NCI-H460 (cell line): ENCODE measurements around the gene IL23A. TPM values are rescaled to one million over a fixed set of nuclear protein-coding genes. Genes with fewer than 3 reads are reported as not detected.
A peak's percentile ranks its signal among the peaks of the same experiment; 100 is the strongest.
"Not testable (repeated sequence)": the region's sequence is repeated elsewhere in the genome, so short reads cannot be mapped to it uniquely, and the experiment has no call there.

Experiments
- DNase-seq: peaks from one replicate; pipeline ENCODE4 v3.0.0-alpha.2; 2016; ENCODE audit warnings: low read depth; ENCODE audit errors: extremely low read depth
- total RNA-seq: library from RNA; depleted of rRNA; stranded (reverse); fragments of >200 nt; shearing (Covaris generic); gene quantifications from 2 replicates; pipeline ENCODE4 v1.2.3, GENCODE V29; 2014

Gene IL23A
- total RNA-seq, 1 experiment from 2014 or later: 0.17 TPM

DNA sequence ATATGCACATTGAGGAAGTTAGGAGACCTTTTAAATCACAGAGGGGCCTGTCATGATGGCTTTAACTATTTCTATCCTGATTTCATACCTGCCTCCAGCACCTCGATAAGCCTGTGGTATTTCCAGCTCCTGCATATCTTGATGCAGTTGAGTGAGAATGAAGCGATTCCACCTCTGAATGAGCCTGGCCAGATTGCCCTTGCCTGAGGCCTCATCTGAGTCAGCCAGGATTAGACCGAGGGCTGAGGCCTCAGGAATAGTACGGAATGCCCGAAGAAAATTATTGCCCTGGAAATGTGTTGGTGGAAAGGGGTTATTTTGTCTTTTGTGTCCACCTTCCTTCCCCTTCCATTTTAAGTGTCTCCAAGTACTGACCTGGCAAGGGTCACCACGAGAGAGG, 14.5 kb upstream of the IL23A start:
- no peak for DNase-seq

DNA sequence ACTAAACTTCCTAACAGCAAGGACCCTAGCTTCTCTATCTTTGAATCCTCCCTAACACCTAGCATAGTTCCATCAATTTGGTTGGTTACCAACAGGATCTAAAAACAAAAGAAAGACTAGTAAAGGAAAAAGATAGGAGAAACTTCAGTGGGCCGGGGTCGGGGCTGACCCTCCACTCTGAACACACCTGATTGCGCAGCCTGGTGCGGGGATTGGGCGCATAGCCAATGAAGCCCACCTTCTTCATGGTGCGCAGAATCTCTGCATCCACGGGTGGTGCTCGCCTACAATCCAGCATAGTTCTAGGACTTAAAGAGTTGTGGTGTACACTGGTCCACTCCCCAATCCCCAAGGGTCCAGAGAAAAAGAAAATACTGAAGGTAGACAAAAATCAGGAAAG, 12.6 kb upstream of the IL23A start:
- no peak for DNase-seq

DNA sequence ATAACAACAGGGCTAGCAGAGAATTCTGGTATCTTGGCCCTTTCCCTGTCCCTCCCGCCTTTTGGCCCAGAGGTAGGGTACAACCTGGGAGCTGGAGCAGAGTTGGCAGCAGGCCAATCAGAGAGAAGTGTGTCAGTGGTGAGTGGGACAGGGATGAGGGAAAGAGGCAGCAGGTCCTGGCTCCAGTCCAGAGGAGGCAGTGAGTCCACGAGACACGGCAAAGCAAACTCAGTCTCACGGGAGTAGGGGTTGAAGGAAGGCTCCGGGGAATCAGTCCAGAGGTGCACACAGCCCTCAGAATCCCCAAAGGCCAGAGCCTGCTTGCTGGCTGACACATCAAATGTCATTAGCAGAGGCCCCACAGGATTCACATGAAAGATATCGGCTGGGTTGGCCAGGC, 12.2 kb upstream of the IL23A start:
- DNase-seq: no peak

DNA sequence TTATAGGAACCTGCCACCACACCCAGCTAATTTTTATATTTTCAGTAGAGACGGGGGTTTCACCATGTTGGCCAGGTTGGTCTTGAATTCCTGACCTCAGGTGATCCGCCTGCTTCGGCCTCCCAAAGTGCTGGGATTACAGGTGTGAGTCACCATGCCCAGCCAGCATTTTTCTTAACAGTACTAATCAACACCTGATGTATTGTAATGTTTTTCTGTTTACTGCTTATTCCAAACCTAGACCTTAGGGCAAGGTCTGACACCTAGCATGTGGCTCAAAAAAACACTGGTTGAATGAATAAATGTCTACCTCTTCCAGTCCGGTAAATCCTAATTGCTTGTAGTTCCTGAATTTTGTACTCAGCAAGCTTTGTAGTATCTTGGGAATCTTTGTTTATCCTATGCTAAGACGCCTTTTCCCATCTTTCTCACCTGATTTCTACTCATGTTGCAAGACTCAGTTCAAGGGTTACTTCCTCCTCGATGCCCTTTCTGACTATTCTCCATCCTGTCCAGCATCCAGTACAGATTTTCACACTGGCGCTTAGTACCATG, 7.7 kb upstream of the IL23A start:
- DNase-seq: no peak

DNA sequence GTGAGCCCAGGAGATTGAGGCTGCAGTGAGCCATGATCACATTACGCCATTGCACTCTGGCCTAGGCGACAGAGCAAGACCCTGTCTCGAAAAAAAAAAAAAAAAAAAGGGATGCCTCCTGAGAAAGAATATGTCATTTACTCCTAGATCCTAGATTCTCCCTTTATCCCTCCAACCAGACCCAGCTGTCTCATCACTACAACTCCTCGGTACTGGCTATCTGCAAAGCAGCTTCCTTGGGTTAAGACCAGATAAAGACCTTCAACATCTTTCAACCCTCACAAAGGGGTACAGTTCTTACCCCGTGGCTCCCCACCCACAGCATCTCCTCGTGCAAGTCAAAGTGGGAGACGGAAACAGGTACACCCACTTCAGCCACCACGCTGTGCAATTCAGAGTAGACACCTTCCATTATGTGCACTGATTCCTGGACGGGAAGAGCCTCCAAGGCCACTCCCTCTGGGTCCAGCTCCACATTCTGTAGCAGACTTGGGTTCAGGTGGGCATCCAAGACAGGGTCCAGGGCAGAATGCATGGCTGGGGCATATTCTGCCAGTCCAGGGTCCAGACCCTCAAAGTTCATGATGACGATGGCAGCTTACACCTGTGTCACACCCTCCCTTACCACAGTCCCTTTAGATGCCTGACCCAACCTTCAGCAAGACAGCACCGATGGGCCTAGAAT, 6.0 kb upstream of the IL23A start:
- DNase-seq: no peak

DNA sequence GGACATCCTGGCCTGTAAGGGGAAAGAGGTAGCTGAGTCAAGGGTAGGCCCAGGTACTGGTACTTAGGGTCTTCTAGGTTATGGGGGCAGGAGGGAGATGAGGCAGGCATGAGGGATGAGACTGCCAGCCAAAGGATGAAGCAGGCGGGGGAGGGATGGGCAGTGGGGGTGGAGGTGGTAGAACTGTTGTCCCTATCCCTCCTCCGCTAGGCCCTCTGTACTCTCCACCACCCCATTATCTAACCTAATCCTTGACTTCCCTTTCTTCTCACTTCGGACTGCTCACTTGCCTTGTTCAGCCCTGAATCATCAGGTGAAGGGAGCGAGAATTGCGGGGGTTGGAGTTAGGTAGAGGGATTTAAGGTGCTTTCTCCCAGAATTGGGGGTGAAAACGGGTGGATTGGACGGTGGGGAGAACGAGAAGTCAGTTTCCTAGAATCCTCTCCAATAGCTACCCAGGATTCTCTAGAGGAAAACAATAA, 5.4 kb upstream of the IL23A start:
- DNase-seq: no peak

DNA sequence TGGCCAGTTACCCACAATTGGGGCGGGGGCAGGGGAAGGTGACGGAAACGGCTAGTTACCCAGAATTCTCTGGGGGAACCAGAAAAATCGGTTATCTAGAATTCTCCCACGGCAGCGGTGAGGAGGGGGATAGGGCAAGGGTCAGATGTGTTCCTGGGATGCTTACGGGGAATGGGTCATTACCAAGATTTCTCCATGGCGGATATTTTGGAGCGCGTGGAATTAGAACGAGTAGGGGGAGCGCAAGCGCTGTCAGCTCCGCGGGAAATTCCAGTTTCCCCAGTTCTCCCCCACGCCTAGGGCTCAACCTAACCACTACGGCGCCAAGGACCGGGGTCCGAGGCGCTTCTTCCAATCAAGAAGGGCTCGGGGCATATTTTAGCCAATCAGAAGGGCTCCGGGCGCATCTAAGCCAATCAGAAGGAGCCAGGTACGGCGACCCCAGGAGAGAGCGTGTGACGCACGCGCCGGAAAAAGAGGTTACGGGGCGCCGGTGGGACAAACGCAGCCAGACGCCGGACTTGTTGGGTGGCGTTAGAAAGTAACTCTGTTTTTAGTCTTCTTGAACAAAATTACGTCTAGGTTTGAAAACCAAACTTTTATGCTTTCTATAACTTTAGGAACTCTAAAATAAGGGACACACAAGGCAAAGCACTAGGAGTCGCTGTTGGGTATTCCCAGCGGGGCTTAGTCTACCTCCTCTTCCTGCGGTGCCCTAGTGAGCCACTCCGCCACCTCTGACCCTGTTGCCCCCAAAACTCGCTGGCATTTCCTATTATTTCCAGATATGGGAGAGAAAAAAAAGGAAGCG, 4.8 kb upstream of the IL23A start, which contains the start of gene PAN2:
Gene PAN2 (minus strand): TSS at position 322 of the 811 bp plus-strand sequence. CDS start 906 bp downstream, outside the sequence.
- DNase-seq: peak; percentile 97

DNA sequence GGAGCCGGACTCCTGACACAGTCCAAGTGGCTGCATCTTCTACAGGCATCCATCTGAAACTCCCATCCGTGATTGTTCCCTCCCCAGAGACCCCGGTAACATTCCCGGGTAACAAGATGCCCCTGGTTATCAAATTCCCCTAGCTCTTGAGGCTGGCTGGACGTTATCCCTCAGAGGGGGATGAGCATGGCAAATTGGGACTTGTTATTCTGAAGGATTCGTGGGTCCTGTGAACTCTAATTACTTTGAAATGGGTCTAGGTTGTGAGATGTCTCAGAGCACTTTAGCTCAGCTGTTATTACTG, 4.2 kb upstream of the IL23A start:
- DNase-seq: no peak

DNA sequence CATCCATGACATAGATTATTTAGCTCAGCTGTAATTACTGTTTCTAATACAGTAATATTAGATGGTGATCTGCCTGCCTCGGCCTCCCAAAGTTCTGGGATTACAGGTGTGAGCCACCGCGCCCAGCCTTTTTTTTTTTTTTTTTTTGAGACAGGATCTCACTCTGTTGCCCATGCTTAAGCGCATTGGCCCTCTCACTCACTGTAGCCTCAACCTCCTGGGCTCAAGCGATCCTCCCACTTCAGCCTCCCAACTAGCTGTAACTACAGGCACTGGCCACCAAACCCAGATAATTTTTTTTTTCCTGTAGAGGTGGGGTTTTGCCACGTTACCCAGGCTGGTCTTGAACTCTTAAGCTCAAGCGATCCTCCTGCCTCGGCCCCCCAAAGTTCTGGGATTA, 3.2 kb upstream of the IL23A start:
- not testable (repeated sequence) for DNase-seq

DNA sequence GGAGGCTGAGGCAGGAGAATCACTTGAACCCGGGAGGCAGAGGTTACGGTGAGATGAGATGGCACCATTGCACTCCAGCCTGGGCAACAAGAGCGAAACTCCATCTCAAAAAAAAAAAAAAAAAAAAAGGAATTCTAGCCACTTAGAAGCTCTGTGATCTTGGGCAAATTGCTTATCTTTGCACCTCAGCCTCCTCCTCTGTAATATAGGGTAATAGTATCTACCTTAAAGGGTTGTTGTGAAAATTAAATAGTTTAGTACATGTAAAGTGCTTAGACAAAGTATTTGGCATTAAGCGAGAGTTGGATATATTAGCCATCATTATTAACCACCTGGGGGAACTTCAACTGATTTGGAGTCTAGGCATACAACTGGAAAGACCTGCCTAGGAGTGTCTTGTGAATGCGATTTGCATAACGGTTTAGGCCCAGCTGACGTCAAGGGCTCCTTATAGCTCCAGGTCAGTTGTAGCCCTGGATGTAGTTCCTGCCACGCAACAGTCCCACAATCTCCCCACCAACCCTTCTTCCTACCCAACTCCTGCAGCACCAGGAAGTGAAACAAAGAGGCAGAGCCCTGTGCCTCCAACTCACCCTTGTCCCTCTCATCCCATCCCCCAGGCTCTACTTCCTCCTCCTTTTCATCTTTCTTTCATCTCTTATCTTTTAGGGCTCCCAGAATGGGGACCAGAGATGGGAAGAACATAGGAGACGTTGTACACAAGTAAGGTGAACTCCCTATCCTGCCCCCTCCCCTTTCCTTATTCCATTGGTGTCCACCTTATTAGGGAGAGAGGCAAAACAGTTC, 2.1 kb upstream of the IL23A start:
- DNase-seq: no peak

DNA sequence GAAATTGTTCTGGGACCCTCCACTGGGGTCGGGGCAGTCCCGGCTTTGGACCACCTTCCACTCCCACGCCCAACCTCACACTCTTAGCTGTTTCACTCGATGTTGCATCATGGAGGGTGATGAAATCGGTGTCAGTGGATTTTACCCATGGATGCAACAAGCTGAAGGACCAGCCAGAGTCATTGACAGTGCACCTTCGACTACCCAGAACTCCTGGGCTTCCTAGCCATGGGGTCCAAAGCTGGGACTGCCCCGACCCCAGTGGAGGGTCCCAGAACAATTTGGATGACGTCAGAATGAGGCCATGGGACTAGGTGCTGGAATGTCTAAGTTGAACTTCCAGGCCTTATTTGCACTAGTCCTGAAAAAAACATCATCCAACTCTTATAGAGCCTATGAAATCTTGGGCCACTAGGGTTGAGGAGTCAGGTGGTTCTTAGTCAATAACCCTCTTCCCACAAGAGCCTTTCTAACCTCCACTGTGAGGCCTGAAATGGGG, 882 bp upstream of the IL23A start:
- DNase-seq: no peak

DNA sequence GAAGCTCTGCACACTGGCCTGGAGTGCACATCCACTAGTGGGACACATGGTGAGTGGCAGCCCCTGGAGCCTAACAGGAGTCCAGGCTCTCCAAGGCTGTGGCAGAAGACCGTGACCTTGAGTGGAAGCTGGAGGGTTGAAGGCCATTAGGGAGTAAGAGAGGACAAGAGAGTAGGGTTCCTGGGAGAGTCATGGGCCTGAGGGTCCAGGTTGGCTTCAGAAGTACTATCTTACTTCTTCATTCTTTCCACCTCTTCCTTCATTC, 406 bp downstream of the IL23A start:
- DNase-seq: no peak

DNA sequence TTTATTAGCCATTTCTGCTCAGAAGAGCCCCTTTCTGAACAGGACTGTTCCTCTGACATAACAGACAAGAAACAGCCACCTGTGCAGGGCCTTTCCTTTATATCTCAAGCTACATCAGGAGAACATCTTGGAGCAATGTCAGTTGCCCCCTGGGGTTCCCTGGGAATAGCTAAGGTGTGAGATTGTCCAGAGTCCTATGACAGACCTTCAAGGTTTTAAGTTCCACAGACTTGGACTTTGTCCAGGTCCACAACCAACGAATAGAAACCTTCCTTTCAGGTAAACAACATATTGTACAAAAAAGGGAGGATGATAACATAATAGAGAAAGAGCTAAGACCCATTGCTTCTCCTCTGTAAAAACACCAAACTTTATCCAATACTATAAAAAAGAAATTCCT, 2.9 kb downstream of the IL23A start:
- no peak for DNase-seq

DNA sequence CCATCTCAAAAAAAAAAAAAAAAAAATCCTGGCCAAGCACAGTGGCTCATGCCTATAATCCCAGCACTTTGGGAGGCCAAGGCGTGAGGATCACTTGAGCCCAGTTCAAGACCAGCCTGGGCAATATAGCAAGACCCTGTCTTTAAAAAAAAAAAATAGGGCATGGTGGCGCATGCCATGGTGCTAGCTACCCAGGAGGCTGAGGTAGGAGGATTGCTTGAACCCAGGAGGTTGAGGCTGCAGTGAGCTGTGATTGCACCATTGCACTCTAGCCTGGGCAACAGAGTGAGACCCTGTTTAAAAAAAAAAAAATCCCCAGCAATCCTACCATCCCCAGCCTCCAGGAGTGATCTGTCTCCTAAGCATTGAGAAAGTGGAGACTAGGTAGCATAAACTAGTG, 3.6 kb downstream of the IL23A start:
- DNase-seq: not testable (repeated sequence)

DNA sequence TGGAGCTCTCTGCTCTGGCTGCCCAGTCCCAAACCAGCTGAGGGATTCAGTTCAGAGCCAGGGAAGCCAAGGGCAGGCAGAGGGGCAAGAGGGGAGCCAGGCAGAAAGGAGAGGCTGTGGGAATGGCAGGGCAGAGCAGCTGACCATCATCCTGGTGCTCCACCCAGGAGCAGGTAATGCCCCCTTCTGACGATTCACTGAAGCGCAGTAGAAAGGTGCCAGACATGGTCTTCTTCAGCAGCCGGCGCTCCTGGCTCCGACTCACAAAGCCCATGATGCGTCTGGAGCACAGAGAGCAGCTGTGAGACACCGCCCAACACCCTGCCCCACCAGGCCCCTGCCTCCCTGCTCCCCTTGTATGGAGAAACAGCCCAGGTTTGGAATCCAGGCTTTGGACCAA, 8.0 kb downstream of the IL23A start:
- no peak for DNase-seq

DNA sequence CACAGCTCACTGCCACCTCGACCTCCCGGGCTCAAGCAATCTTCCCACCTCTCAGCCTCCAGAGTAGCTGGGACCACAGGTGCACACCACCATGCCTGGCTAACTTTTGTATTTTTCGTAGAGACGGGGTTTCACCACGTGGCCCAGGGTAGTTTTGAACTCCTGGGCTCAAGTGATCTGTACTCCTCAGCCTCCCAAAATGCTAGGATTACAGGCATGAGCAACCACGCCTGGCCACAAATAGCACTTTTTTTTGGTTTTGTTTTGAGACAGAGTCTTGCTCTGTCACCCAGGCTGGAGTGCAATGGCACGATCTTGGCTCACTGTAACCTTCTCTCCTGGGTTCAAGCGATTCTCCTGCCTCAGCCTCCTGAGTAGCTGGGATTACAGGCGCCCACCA, 8.6 kb downstream of the IL23A start:
- not testable (repeated sequence) for DNase-seq

DNA sequence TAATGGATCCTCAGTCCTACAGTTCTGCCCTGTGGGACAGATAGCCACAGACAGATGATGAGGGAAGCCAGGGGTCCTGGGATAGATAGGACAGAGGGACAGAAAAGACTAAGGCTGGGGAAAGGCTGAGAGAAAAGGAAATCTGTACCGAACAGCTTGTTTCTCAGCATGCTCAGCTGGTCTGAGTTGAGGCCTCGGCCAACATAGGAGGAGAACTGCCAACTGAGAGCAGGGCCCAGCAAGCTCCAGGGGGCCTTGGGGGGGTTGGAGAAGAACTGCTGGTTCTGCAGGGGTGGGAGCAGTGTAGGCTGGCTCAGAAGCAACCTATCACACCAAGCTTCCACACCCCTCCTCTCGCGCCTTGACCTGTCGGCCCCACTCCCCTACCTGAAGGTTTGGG, 10.1 kb downstream of the IL23A start:
- no peak for DNase-seq

DNA sequence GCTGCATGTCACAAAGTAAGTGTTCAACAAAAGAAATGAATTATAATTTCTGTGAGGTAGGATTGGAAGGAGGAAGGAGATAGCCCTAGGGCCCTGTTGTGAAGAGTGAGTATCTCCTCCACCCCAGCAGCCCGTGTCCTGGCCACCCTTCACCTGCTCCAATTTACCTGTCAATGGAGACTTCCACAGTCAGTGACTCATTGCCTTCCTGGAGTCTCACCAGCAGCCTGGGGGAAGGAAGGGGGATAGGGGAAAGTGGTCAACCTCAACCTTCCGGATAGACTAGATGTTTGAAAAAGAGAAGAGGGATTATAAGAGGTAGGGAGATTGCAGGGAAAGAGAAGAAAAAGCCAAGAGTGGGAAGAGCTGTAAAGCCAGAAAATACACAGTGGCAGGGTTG, 12.0 kb downstream of the IL23A start:
- DNase-seq: no peak

DNA sequence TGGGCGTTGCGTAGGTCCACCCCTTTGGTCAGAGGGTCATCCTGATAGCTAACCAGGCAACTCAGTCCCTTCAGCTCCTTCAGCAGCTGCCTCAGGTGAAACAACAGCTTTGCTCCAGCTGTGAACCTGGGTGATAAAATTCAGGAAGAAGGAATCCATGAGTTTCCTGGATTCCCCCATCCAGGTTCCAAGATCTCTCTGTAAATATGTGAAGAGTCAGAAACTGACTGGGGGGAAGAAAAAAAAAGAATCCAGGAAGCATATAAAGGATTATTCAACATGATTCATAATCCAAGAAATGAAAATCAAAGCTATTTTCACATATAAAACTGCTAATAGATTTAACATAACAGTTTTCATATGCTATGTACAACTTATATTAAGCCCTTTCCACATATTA, 12.6 kb downstream of the IL23A start:
- no peak for DNase-seq

DNA sequence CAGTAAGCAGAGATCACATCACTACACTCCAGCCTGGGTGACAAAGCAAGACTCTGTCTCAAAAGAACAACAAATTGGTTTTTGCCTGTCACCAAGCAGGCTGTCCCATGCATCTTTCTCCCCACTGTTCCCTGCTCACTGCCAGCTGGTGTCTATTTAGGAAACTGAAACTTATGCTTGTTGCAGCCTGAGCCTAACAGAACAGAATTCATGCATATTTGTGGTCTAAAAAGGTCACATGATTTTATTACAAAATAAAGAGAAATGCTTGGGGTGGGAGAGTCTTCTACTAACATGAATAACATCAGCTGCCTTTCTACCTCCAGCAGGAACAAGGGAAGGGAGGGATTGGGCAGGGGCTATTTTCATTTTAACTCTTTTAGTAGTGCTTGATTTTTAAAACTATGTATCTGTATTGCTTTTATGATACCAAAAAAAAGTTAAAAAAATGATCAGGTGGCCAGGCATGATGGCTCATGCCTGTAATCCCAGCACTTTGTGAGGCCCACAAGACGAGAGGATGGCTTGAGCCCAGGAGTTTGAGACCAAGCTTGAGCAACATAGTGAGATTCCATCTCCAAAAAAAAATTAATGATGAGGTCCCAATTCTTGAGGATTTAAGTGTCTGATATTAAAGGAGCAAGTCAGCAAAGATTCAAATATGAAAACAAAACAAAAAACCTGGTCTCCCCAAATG, 20.3 kb downstream of the IL23A start:
- no peak for DNase-seq
